Sigmoid colon (tissue), 4 donors: ENCODE data around the gene ABCC9.

Experiments used
- CTCF ChIP-seq, 4 experiments: fragments of 450-650 bp in 3 of 4; fragments of 200-600 bp in 1 of 4; IDR thresholded peaks; one replicate each; pipeline ENCODE4 v1.5.1; 2016 to 2019; ENCODE audit warnings: antibody characterized with exemption in 4 of 4, mild to moderate bottlenecking in 3 of 4, moderate library complexity in 2 of 4
- EP300 ChIP-seq, 4 donors: sonication (generic); formaldehyde crosslinking; IDR thresholded peaks; one replicate each; pipeline ENCODE4 v1.6.1; 2017; ENCODE audit warnings: antibody characterized with exemption in 4 of 4

- TF ChIP-seq CTCF (IDR thresholded peaks at IDR 0.05), result no peak
- no peak for TF ChIP-seq EP300 (IDR thresholded peaks at IDR 0.05)
Measured at GRCh38 chr12:21925296-21925913, 15.8 kb downstream of the ABCC9 start.
